OCI-LY3 (cell line): Measurements from ENCODE around the gene DSTN.

Experiments used
- H2AFZ ChIP-seq: fragments of 200-600, 300-600 bp; shearing (Covaris generic); 2 replicates; pipeline ENCODE4 v1.6.0; 2014; ENCODE audit warnings: antibody characterized with exemption, low read depth, low read length
- H3K27ac ChIP-seq: fragments of 200-600, 300-600 bp; sonication (generic); 2 replicates; pipeline ENCODE4 v1.5.1; 2014; ENCODE audit warnings: mild to moderate bottlenecking, low read length, moderate library complexity, mixed read lengths
- H3K27me3 ChIP-seq: fragments of 200-600, 300-600 bp; sonication (generic); 2 replicates; pipeline ENCODE4 v1.6.1; 2014; ENCODE audit warnings: low read depth, low read length, mixed read lengths
- H3K36me3 ChIP-seq: fragments of 200-600, 300-600 bp; sonication (generic); replicated peaks from 2 replicates; pipeline ENCODE3; 2014; ENCODE audit warnings: low read depth, low read length, mixed read lengths
- H3K4me1 ChIP-seq: fragments of 300-600, 200-600 bp; sonication (generic); 2 replicates; pipeline ENCODE4 v1.6.1; 2014; ENCODE audit warnings: low read length, mixed read lengths
- H3K4me2 ChIP-seq: fragments of 200-600, 300-600 bp; sonication (generic); 2 replicates; pipeline ENCODE4 v1.6.1; 2014; ENCODE audit warnings: low read length, mixed read lengths
- H3K4me3 ChIP-seq: fragments of 300-600, 200-600 bp; sonication (generic); 2 replicates; pipeline ENCODE4 v1.5.1; 2014; ENCODE audit warnings: antibody characterized with exemption, mild to moderate bottlenecking, low read length, moderate library complexity
- H3K79me2 ChIP-seq: fragments of 300-600, 200-600 bp; shearing (Covaris generic); 2 replicates; pipeline ENCODE4 v1.6.1; 2014; ENCODE audit warnings: mild to moderate bottlenecking, low read length, mixed read lengths
- H3K9ac ChIP-seq: fragments of 300-600, 200-600 bp; shearing (Covaris generic); 2 replicates; pipeline ENCODE4 v1.6.0; 2014; ENCODE audit warnings: mild to moderate bottlenecking, low read length, moderate library complexity
- H3K9me3 ChIP-seq: fragments of 200-600, 300-600 bp; shearing (Covaris generic); 2 replicates; pipeline ENCODE4 v1.6.1; 2014; ENCODE audit warnings: low read length, mixed read lengths; ENCODE audit not compliant: insufficient read depth
- H4K20me1 ChIP-seq: fragments of 200-600, 300-600 bp; sonication (generic); 2 replicates; pipeline ENCODE4 v1.6.1; 2016; ENCODE audit warnings: low read length, mixed read lengths; ENCODE audit not compliant: insufficient read depth
- CTCF ChIP-seq: fragments of 200-600, 300-600 bp; sonication (generic); IDR thresholded peaks from 2 replicates; pipeline ENCODE4 v1.5.1; 2014; ENCODE audit warnings: antibody characterized with exemption, low read length, low read depth
- EZH2phosphoT487 ChIP-seq: fragments of 200-600 bp; shearing (Covaris generic); IDR thresholded peaks from 2 replicates; pipeline ENCODE4 v1.6.1; 2018; ENCODE audit warnings: antibody characterized with exemption, mixed run types, low read depth

DSTN gene

GRCh38 chr20:17626217-17627007 is 56.5 kb downstream of the DSTN start:
- TF ChIP-seq EZH2phosphoT487 (no peak), CTCF (no peak)
- Histone ChIP-seq H4K20me1 (peaks cover 18% of the 10 kb centered on the region), H3K36me3 (peaks cover 3% of the 10 kb centered on the region)

GRCh38 chr20:17627101-17627955 is 57.5 kb downstream of the DSTN start:
- H3K9me3 ChIP-seq = no peaks in the 10 kb centered on the region
- H3K9ac ChIP-seq = no peak overlapping the region
- H2AFZ ChIP-seq = no peak overlapping the region
- H3K4me2 ChIP-seq = no peak overlapping the region
- H3K36me3 ChIP-seq = peaks cover 3% of the 10 kb centered on the region
- H3K27me3 ChIP-seq = no peaks in the 10 kb centered on the region
- peaks cover 15% of the 10 kb centered on the region for H3K4me1 ChIP-seq
- TF ChIP-seq CTCF = no peak
- TF ChIP-seq EZH2phosphoT487 = no peak
- H3K27ac ChIP-seq = no peak overlapping the region
- no peaks in the 10 kb centered on the region for H3K79me2 ChIP-seq
- H4K20me1 ChIP-seq = peaks cover 16% of the 10 kb centered on the region
- no peak overlapping the region for H3K4me3 ChIP-seq

More at GRCh38 chr20:17626217-17627007, 56.5 kb downstream of the DSTN start:
- Histone ChIP-seq H2AFZ (no peak overlapping the region), H3K79me2 (no peaks in the 10 kb centered on the region), H3K4me3 (no peak overlapping the region), H3K27ac (no peak overlapping the region), H3K9ac (no peak overlapping the region), H3K9me3 (no peaks in the 10 kb centered on the region), H3K4me1 (peaks cover 13% of the 10 kb centered on the region), H3K4me2 (no peak overlapping the region), H3K27me3 (no peaks in the 10 kb centered on the region)

DNA sequence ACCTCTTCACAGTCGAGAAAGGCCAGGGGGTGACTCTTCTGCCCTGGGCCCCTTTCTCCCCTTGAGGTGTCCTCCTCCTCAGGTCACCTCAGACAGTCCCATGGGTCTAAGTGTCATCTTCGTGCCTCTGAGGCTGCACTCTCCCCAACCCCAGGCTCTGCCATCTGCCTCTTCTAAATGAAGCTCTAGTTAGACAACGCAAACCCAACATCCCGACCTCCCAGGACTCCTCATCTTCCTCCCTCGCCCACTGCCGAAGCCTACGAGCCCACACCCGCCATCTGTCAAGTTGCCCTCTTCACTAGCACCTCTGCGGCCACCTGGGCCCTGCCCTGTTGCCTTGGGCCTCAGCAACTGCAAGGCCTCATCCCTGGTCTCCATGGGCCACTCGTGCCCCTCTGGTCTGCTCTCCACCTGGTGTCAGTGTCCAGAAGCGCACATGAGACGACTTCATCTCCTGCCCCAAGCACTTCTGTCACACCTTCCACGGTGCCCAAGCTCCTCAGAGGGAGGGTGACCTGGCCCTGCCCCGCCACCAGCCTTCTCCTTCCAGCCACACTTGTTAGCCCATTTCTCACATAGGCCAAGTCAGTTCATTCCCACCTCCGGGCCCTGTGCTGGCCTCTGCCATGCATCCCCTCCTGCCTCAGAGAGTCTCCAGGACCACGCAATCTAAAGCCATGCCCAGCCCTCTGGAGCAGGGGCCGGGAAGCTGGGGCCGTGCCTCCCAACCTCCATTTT is 58.4 kb downstream of the DSTN start:
- Histone ChIP-seq H4K20me1 (peaks cover 9% of the 10 kb centered on the region; the same call in 1 of the 2 replicates), H3K4me3 (no peak overlapping the region), H3K4me1 (peaks cover 15% of the 10 kb centered on the region), H3K27me3 (no peaks in the 10 kb centered on the region), H3K36me3 (peaks cover 3% of the 10 kb centered on the region), H3K79me2 (no peaks in the 10 kb centered on the region), H2AFZ (no peak overlapping the region), H3K27ac (no peak overlapping the region), H3K4me2 (no peak overlapping the region), H3K9ac (no peak overlapping the region), H3K9me3 (no peaks in the 10 kb centered on the region)
- TF ChIP-seq EZH2phosphoT487 = no peak
- TF ChIP-seq CTCF = no peak
